ENCODE measurements around the gene DNAJC1.
"Not testable (repeated sequence)": the region's sequence is repeated elsewhere in the genome, so short reads cannot be mapped to it uniquely, and the experiment has no call there.

DNAJC1 gene

DNA sequence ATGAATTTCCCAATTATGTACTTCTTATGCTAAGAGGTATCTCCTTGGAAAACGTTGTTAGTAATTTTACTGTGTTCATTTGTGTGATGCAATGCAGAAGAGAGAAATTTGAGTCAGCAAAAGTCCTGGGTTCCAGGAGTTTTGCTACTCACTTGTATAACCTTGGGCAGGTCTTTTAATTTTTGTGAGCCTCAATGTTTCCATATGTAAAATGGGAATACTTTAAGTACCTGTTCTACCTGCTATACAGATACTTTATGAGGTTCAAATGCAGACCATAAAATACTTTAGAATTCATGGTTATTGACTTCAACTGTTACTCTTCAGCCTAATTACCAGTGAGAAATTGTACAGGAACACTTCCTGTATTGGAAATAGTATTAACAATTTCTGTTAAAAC, 284.0 kb downstream of the DNAJC1 start:
- TF ChIP-seq, protein P1, sequence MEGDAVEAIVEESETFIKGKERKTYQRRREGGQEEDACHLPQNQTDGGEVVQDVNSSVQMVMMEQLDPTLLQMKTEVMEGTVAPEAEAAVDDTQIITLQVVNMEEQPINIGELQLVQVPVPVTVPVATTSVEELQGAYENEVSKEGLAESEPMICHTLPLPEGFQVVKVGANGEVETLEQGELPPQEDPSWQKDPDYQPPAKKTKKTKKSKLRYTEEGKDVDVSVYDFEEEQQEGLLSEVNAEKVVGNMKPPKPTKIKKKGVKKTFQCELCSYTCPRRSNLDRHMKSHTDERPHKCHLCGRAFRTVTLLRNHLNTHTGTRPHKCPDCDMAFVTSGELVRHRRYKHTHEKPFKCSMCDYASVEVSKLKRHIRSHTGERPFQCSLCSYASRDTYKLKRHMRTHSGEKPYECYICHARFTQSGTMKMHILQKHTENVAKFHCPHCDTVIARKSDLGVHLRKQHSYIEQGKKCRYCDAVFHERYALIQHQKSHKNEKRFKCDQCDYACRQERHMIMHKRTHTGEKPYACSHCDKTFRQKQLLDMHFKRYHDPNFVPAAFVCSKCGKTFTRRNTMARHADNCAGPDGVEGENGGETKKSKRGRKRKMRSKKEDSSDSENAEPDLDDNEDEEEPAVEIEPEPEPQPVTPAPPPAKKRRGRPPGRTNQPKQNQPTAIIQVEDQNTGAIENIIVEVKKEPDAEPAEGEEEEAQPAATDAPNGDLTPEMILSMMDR (IDR thresholded peaks at IDR 0.05; ENCODE audit: insufficient read depth, low read length, poor library complexity, severe bottlenecking), result no peak
- no peak for TF ChIP-seq EZH2phosphoT487 (conservative IDR thresholded peaks at IDR 0.05; ENCODE audit: low read length)
- Histone ChIP-seq H3K27ac (ENCODE audit: low read depth, low read length) (no peak overlapping the region), H3K4me3 (ENCODE audit: insufficient read depth, low read length, poor library complexity, severe bottlenecking) (no peak overlapping the region), H3K4me2 (ENCODE audit: low read depth, low read length, poor library complexity, severe bottlenecking) (no peak overlapping the region), H3K9me2 (replicated peaks; ENCODE audit: insufficient read depth, low read length) (no peaks in the 10 kb centered on the region), H4K20me1 (ENCODE audit: low read depth, low read length) (peaks cover 17% of the 10 kb centered on the region; the same call in 1 of the 2 replicates), H3K27me3 (ENCODE audit: low read length) (no peaks in the 10 kb centered on the region), H3K9ac (ENCODE audit: low read length) (no peak overlapping the region), H3K79me2 (ENCODE audit: insufficient read depth, low read length) (no peaks in the 10 kb centered on the region), H3F3A (ENCODE audit: insufficient read depth) (peaks cover 7% of the 10 kb centered on the region; the same call in 1 of the 2 replicates), H2AFZ (ENCODE audit: low read depth, low read length, severe bottlenecking) (no peak overlapping the region), H3K36me3 (ENCODE audit: low read length) (peaks cover 8% of the 10 kb centered on the region; the same call in 1 of the 2 replicates), H3K9me3 (ENCODE audit: insufficient read depth, low read length) (no peaks in the 10 kb centered on the region)

DNA sequence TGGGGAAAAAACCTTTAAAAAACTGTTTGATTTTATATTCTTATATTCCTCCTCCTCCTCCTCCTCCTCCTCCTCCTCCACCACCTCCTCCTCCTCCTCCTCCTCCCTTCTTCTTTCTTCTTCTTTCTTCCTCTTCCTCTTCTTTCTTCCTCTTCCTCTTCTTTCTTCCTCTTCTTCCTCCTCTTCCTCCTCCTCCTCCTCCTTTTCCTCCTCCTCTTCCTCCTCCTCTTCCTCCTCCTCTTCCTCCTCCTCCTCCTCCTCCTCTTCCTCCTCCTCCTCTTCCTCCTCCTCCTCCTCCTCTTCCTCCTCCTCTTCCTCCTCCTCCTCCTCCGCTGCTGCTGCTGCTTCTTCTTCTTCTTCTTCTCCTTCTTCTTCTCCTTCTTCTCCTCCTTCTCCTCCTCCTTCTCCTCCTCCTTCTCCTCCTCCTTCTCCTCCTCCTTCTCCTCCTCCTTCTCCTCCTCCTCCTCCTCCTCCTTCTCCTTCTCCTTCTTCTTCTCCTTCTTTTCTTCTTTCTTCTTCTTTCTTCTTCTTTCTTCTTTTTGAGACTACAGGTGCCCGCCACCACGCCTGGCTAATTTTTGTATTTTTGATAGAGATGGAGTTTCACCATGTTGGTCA, 286.0 kb downstream of the DNAJC1 start:
- not testable (repeated sequence) for H3K27ac ChIP-seq (ENCODE audit: low read depth, low read length); H3K4me3 ChIP-seq (ENCODE audit: insufficient read depth, low read length, poor library complexity, severe bottlenecking); H3K4me2 ChIP-seq (ENCODE audit: low read depth, low read length, poor library complexity, severe bottlenecking); H3F3A ChIP-seq (ENCODE audit: insufficient read depth); H3K79me2 ChIP-seq (ENCODE audit: insufficient read depth, low read length); H3K9me2 ChIP-seq (replicated peaks; ENCODE audit: insufficient read depth, low read length); H3K9ac ChIP-seq (ENCODE audit: low read length); H3K9me3 ChIP-seq (ENCODE audit: insufficient read depth, low read length); H3K27me3 ChIP-seq (ENCODE audit: low read length); H2AFZ ChIP-seq (ENCODE audit: low read depth, low read length, severe bottlenecking); H4K20me1 ChIP-seq (ENCODE audit: low read depth, low read length)
- peaks cover 14% of the 10 kb centered on the region; the same call in 1 of the 2 replicates for H3K36me3 ChIP-seq (ENCODE audit: low read length)

DNA sequence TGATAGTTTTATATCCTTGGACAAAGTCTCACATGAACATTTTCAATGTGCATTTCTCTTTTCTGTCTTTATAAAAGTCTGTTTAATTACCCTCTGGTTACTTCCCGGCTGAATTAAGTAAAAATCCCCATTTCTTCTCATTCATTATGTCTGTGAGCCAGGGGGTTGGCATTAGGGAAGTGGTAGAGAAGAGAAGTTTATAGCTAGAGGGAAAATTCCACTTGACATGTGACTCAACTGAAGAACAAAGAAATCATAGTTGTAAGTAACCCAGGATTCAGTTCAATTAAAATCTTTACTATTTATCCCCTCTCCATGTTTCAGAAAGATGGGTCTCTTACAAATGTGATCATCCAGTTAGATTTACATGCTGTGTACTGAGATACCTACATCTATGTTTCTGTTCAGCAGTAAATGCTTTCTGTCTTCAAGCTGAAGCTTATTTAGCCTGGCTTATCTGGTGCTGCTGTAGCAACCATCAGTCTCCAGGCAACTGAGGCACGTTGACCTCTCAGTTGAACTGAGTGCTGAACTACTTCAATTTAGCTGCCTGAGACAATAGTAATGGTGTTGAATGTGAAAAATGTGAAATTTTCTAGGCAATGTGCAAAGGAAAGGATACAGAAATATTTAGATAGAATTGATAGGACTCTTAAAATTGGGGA, 287.9 kb downstream of the DNAJC1 start:
- 0 out of 2 replicates have a peak, but pooled peaks cover 3% of the 10 kb centered on the region for H4K20me1 ChIP-seq (ENCODE audit: low read depth, low read length)
- no peaks in the 10 kb centered on the region for H3K79me2 ChIP-seq (ENCODE audit: insufficient read depth, low read length)
- H2AFZ ChIP-seq (ENCODE audit: low read depth, low read length, severe bottlenecking), result no peak overlapping the region
- no peaks in the 10 kb centered on the region for H3K9me3 ChIP-seq (ENCODE audit: insufficient read depth, low read length)
- no peak overlapping the region for H3K27ac ChIP-seq (ENCODE audit: low read depth, low read length)
- H3K4me3 ChIP-seq (ENCODE audit: insufficient read depth, low read length, poor library complexity, severe bottlenecking), result no peak overlapping the region
- H3K4me2 ChIP-seq (ENCODE audit: low read depth, low read length, poor library complexity, severe bottlenecking), result no peak overlapping the region
- H3K9ac ChIP-seq (ENCODE audit: low read length), result no peak overlapping the region
- TF ChIP-seq EZH2phosphoT487 (conservative IDR thresholded peaks at IDR 0.05; ENCODE audit: low read length), result no peak
- TF ChIP-seq, protein P1 (IDR thresholded peaks at IDR 0.05; ENCODE audit: insufficient read depth, low read length, poor library complexity, severe bottlenecking), result no peak
- H3K36me3 ChIP-seq (ENCODE audit: low read length), result peaks cover 8% of the 10 kb centered on the region; the same call in 1 of the 2 replicates
- no peaks in the 10 kb centered on the region for H3F3A ChIP-seq (ENCODE audit: insufficient read depth)
- no peaks in the 10 kb centered on the region for H3K9me2 ChIP-seq (replicated peaks; ENCODE audit: insufficient read depth, low read length)
- H3K27me3 ChIP-seq (ENCODE audit: low read length), result no peaks in the 10 kb centered on the region

DNA sequence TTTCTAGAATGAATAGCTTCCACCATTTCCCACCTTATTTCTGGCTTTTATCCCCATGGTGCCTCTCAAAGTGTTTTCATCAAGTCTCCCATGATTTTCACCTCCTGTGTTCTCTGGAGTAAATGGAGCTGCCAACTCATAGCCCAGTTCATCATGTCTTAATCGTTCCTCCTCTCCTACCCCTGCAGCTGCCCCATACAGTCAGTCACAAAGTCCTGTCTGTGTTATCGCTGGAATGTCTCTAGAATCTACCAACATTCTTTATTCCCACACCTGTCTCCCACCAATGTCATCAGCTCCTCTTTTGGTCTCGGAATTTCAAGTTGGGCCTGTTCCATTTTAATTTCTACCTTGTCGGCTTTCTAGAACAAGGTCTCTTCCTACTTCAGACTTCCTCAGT, 290.6 kb downstream of the DNAJC1 start:
- H3K9me3 ChIP-seq (ENCODE audit: insufficient read depth, low read length), result no peaks in the 10 kb centered on the region
- H3K79me2 ChIP-seq (ENCODE audit: insufficient read depth, low read length), result peaks cover 3% of the 10 kb centered on the region; the same call in 1 of the 2 replicates
- no peak overlapping the region for H3K4me2 ChIP-seq (ENCODE audit: low read depth, low read length, poor library complexity, severe bottlenecking)
- no peak overlapping the region for H3K4me3 ChIP-seq (ENCODE audit: insufficient read depth, low read length, poor library complexity, severe bottlenecking)
- no peaks in the 10 kb centered on the region for H3K9me2 ChIP-seq (replicated peaks; ENCODE audit: insufficient read depth, low read length)
- H3K9ac ChIP-seq (ENCODE audit: low read length), result no peak overlapping the region
- peaks cover 8% of the 10 kb centered on the region; the same call in 1 of the 2 replicates for H3K36me3 ChIP-seq (ENCODE audit: low read length)
- H2AFZ ChIP-seq (ENCODE audit: low read depth, low read length, severe bottlenecking), result no peak overlapping the region
- H3K27me3 ChIP-seq (ENCODE audit: low read length), result no peaks in the 10 kb centered on the region
- no peak for TF ChIP-seq EZH2phosphoT487 (conservative IDR thresholded peaks at IDR 0.05; ENCODE audit: low read length)
- H4K20me1 ChIP-seq (ENCODE audit: low read depth, low read length), result no peaks in the 10 kb centered on the region
- H3K27ac ChIP-seq (ENCODE audit: low read depth, low read length), result no peak overlapping the region
- no peaks in the 10 kb centered on the region for H3F3A ChIP-seq (ENCODE audit: insufficient read depth)
